HG02642 (cell line): ENCODE data around the gene SOAT2.
"Not testable (repeated sequence)": the region's sequence is repeated elsewhere in the genome, so short reads cannot be mapped to it uniquely, and the experiment has no call there.

Experiments used
- ATAC-seq: cut with Tn5 transposase; IDR thresholded peaks from one replicate; pipeline ENCODE4 v1.9.1; 2021; ENCODE audit warnings: mild to moderate bottlenecking; ENCODE audit not compliant: unreplicated experiment, poor library complexity

The SOAT2 gene

DNA sequence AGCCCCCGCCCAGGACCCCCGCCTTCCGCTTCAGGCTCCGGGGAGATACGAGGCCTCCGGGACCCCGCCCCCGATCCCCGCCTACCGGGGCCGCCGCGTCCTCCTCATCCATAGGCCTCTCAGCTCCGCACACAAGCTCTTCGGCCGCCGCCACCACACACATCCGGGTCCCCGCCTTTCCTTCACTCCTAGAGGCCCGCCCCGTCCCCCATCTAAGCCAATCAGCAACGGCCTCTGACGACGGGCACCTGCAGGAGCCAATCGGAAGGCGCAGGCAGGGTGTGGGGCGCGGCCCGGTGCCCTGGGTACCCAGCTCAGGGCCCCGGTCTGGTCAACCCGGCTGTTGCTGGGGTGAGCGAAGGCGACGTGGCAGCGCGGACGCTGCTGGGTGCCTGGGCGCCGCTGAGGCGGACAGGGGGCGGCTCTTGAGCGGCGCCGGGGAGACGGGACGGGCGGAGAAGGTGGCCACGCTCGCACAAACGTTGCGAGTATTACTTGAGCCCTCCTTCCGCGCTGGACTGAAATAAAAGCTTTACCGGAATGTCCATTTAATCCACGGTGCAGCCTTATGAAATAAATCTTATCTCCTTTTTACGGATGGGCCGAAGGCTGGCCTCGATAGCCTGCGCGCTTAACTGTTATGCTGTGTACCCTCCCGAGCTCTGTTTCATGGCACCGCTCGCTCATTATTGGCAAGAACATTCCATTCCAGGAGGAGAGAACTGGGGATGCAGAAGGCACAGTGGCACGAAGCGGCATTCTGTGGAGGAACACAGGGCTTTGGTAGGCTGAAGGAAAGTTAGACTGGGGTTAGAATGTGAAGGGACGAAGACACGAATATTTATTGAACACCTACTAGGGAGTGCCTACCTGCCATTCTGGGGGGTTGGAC, 23.8 kb upstream of the SOAT2 start, which contains the start of gene SPRYD3:
Gene SPRYD3 (minus strand): TSS at position 165 of the 892 bp plus-strand sequence. CDS start 57 bp downstream, at position 108.
- peak; percentile 98 for ATAC-seq

DNA sequence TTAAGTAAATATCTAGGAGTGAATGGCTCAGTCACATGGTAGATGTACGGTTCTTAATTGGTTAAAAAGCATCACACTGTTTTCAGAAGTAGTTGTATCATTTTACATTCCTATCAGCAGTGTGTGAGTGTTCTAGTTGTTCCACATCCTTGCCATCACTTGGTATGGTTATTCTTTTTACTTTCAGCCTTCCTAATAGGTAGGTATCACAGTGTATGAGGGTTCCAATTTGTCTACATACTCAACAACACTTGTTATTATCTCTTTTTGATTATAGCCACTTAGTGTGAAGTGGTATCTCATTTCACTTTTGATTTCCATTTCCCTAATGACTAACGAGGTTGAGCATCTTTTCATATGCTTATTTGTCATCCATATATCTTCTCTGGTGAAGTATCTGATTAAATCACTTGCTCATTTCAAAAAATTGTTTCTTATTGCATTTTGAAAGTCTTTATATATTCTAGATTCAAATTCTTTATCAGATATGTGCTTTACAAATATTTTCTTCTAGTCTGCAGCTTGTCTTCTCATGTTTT, 20.6 kb upstream of the SOAT2 start:
- ATAC-seq, result no peak

DNA sequence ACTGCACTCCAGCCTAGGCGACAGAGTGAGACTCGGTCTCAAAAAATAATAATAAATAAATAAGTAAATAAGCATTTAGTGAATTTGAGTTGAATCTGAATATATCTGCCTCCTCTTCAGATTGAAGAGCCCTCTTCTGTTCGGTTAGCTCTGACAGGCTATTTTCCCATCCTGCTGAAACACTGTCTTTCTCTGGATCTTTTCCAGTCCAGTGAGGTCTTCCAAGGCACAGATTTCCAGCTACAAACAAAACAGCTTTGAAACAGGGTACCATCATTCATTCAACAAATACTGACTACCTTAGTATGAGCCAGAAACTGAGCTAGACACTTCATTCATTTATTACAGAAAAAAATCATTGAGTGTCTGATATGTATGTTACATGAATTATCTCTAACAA, 16.9 kb upstream of the SOAT2 start:
- ATAC-seq, result no peak

DNA sequence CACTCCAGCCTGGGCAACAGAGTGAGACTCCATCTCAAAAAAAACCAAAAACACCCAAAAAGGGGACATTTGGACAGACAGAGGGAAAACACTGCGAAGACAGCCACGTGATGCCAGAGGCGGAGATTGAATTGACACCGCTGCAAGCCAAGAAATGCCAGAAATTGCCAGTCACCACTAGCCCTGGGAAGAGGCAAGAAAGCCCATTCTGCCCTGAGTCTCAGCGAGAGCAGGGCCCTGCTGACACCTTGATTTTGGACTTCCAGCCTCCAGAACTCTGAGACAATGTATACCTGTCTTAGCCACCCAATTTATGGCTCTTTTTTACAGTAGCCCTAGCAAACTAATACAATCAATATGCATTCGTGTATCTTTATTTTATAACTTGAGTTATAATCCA, 13.2 kb upstream of the SOAT2 start:
- no peak for ATAC-seq

DNA sequence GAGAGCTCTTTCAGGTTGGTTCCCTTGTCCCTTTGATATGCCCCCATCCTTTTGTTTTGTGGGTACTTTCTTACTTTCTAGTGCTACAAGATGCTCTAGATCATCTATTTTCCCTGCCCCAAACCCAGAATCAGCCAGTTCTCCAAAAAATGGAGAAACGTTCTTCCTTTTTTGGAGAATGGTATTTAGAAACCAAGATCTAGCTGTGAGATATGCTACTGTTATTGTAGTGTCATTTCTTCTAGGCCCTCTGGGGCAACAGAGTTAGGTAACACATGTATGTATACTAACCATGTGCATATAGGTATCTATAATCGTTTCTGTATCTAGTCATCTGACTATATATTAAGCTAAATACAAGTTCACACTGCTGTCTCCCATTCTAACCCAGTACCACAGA, 12.7 kb upstream of the SOAT2 start:
- ATAC-seq, result no peak

DNA sequence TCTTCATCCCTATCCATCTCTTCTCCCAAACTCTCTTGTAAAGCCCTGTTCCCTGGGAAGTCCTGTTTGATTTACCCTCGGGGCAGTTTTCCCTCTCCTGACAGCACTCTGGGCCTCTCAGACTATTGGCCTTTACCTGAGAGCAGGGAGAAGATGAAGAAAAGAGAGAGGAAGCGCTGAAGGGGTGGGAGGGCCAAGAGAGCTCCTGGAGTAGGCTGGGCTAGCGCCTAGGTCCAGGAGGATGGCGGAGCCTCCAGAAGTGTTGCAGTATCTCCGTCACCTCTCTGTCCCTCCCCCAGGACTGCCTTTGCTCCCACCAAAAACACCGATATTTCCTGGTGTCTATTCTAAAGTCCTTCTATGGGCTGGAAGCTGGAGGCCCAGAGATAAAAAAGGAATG, 11.5 kb upstream of the SOAT2 start:
- no peak for ATAC-seq

DNA sequence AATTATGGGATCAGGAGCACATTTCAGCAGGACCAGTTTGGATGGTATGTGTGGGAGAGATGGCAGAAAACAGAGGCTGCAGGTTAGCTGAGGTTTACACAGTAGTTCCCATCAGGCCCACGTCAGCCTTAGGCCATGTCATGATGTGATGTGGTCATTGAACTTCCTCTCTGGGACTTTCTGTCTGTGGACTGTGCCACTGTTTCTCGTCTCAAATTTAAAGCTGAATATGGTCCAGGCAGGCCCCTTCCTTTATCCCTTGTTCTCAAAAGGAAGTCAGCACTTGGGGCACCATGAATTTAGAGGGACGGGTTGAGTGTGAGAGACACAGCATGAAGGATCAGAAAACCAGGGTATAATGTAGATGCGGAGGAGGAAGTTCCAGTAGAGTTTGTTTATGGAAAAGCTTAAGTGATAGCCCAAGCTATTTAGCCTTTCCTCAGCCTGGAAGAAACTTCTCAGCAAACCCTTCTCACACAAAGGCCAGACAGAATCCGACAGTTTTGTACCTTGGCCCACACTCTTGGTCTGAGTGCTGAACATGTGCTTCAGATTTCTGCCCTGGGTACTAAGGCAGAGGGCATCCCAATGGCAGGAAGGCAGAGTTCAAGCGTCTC, 9.4 kb upstream of the SOAT2 start:
- no peak for ATAC-seq

DNA sequence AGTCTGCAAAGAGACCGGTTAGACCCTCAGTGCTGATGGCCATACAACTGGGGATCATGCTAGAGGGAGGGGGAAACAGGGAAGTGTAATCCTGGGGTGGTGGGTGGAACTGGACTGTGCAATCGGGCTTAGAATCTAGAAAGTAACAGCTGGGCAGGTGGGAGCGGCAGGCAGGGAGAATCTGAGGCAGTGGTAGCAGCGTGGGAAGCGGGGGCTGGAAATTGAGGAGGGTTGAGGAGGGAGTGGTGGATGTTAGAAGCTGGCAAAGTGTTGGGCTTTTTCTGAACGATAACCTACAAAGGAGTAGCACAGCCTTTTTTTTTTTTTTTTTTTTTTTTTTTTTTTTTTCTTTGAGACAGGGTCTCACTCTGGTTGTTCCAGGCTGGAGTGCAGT, 8.9 kb upstream of the SOAT2 start:
- ATAC-seq, result no peak

DNA sequence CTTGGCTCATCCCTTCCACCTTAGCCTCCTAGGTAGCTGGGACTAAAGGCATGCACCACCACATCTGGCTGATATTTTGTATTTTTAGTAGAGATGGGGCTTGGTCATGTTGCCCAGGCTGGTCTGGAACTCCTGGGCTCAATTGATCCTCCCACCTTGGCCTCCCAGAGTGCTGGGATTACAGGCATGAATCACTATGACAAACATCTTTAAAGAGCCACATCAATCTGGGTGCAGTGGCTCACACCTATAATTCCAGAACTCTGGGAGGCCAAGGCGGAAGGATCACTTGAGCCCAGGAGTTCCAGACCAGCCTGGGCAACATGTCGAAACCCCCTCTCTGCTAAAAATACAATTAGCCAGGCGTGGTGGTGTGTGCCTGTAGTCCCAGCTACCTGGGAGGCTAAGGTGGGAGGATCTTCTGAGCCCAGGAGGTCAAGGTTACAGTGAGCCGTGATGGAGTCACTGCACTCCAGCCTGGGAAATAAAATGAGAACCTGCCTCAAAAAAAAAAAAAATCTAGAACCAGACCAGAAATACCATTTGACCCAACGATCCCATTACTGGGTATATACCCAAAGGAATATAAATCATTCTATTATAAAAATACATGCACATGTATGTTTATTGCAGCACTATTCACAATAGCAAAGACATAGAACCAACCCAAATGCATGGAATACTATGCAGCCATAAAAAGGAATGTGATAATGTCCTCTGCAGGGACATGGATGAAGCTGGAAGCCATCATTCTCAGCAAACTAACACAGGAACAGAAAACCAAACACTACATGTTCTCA, 8.3 kb upstream of the SOAT2 start:
- not testable (repeated sequence) for ATAC-seq

DNA sequence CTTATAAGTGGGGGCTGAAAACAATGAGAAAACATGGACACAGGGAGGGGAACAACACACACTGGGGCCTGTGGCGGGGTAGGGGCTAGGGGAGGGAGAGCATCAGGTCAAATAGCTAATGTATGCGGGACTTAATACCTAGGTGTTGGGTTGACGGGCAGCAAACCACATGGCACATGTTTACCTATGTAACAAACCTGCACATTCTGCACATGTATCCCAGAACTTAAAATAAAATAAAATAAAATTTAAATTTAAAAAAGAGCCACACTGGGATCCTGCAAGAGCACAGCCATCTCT, 7.7 kb upstream of the SOAT2 start:
- not testable (repeated sequence) for ATAC-seq

DNA sequence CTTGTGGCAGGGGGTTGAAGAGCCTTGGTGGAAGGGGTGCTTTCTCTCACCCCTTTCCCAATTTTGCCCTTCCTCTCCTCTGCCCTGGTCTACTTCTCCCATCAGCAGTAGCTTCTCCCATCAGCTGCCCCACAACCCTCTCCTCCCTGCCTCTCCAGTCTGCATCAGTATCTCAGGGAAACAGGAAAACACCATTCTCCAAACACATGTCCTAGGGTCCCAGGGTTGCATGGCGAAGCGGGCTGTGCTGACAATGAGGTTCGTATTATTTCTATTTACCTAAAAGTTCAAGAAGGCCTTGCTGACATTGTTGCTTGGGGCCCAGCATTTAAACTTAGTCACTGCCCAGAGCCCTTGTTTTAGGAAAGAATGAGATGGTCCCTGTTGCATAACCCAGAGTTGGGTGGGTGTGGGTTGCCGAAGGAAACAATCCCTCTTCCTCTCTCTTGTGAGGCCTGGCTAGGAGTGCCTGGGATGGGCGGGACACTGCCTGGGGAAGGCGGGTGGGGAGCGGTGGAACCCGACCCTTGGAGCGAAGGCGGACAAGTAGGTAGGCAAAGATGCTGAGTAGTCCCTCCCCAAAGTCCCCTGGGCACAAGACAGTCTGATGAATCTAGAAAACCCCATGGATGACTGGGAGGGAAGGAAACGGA, 7.1 kb upstream of the SOAT2 start:
- no peak for ATAC-seq

DNA sequence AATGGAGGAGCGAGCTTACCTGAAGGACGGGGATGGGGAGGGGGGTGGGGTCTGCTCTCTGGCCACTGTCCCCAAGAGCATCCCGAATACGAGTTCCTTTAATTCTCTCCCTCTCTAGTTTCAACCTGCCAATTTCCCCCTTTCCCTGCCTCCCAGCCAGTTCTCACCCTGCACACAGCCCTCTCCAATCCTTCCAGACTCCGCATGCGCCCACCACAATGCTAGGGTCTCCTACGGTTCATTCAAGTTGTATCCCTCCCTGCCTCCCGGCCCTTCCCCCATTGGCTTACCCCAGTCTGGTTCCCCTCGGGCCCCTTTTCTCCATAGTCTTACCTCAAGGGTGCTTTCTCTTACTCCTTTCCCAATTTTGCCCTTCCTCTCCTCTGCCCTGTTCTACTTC, 6.5 kb upstream of the SOAT2 start:
- no peak for ATAC-seq

DNA sequence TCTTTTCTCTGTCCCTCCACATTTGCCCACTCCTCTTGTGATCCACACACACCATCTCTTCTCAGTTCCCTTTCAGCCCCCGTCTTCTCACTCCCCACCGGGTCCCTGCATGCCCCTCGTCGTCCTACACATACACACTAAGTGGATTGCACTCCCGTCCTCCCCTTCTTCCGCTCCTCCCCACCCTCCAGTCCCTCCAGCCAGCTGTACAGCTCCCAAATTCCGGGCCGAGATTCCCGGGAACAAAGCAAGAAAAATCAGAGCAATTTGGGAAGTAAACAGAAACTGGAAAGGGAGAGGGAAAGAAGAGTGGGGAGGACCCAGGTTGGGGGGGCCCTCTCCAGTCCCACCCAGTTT, 6.1 kb upstream of the SOAT2 start:
- no peak for ATAC-seq

DNA sequence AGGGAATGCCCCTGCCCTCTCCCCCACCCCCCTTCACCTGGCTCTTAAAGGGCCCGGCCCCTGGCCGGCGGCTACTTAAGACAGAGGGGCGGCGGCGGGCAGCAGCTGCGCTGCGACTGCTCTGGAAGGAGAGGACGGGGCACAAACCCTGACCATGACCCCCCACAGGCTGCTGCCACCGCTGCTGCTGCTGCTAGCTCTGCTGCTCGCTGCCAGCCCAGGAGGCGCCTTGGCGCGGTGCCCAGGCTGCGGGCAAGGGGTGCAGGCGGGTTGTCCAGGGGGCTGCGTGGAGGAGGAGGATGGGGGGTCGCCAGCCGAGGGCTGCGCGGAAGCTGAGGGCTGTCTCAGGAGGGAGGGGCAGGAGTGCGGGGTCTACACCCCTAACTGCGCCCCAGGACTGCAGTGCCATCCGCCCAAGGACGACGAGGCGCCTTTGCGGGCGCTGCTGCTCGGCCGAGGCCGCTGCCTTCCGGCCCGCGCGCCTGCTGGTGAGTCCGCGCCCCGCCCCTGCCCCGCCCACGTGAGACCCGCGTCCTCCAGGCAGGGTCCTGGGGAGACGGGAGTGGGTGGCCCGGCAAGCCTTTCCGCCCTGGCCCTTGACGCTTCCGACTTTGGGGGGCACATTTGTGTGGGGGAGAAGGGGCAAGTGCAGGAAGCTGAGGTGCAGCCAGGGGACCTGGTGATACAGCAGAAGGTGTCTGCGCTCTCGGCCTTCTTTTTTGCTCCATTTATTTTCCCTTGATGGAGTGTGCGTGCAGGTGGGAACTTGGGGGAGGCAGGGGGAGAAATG, 5.5 kb upstream of the SOAT2 start, which contains the start of gene IGFBP6:
Gene IGFBP6 (plus strand): TSS at position 104 of the 790 bp plus-strand sequence. CDS start 51 bp downstream, at position 155.
- ATAC-seq, result peak; percentile 52

DNA sequence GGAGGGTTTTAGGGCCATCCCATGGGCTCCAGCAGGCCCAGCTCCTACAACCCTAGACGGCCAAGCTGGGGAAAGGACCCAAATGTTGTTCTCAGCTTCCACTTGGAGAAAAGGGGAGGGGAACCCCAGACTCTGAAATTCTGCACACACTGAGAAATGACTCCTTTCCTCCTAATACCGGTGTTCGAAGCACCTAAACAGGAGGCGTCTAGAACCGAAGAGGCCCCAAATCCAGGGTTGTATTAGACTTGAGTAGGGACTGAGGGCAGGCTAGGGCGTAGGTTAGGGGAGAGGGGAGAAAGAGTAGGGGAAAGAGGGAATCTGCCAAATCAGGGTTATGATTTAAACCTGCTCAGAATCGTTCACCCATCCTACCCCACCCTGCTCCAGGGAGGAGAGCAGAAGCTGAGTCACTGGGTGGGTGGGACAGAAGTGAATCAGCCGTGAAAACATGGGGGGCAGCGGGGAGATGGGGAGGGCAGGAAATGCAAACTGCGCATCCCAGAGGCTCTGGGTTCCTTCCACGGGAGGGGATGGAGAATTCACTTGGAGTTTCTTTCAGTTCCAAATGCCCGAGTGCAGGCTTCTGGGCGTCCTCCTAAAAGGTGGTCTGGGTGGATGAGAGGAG, 4.8 kb upstream of the SOAT2 start:
- no peak for ATAC-seq

DNA sequence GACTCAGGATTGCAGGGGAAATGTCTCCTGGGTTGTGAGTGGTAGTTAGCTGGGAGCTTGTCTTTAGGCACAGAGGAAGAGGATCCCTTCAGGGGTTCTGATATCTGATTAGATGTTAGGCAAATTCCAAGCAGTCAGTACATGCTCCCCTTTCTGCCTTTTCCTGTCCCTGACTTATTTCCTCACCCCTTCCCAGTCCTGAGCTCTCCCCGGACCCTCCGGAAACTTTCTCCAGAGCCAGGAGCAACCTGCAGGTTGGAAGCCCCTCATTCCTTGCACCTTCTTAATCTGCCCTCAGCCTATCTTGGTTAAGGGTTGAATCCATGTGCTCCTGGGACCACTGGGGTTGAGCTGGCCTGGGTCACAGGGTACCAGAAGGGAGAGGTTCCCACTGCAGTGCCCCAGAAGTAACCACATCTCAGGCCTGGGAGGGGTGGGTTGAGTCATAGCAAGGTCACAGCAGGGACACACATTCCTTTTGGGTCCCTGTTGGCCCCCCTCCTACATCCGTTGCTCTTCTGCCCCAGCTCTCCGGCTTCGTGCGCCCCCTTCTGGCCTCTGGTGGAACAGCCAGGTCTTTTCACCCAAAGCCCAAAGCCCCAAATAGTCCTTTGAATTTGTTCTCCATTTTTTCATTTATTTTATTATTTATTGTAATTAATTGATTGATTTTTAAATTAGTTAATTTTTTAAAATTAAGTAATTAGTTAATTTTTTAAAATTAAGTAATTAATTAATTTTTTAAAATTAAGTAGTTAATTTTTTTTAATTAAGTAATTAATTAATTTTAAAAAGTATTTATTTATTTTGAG, 4.0 kb upstream of the SOAT2 start:
- ATAC-seq, result peak; percentile 35

DNA sequence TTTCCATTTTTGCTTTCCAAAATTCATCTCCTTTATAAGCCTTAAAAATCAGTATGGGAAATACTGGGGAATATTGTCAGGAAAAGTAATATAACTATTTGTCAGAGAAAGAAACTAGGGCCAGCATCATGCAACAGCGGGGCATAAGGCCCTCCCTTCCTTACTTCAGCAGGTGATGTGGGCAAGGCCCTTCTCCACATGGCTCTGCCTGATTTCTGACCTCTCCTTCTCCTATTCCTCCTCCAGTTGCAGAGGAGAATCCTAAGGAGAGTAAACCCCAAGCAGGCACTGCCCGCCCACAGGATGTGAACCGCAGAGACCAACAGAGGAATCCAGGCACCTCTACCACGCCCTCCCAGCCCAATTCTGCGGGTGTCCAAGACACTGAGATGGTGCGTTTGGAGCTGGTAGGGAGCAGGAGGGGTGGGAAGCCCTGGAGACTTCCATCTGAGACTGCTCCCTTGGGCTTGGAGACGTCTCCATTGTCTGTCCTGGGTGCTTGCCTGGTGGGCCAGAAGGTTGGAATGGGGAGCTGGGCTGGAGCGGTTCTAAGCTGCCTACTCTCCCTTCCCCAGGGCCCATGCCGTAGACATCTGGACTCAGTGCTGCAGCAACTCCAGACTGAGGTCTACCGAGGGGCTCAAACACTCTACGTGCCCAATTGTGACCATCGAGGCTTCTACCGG, 2.7 kb upstream of the SOAT2 start:
- no peak for ATAC-seq

DNA sequence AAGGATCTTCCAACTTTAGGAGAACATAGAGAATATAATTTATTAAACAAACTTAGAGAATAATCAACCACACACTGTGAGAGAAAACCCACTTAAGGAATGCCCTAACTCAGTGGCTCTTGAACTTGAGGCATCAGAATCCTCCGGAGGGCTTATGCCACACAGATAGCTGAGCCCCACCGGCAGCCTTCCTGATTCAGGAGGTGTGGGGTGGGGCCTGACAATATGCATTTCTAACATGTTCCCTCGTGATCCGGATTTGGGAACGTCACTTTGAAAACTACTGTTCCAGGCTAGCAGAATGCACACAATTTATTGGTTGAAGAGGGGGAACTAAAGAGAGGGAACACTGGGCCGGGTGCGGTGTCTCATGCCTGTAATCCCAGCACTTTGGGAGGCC, 2.0 kb upstream of the SOAT2 start:
- no peak for ATAC-seq
